ENCODE data around the gene SGCA. TPM values are rescaled to one million over a fixed set of nuclear protein-coding genes. Genes with fewer than 3 reads are reported as not detected.

SGCA gene
- total RNA-seq, 2 donors from 2014 or later: 1.7 to 2.3 TPM

GRCh38 chr17:50205111-50205962 is 39.5 kb downstream of the SGCA start:
- H3K4me3 Mint-ChIP-seq: no peak overlapping the region
- H3K4me1 Mint-ChIP-seq (ENCODE audit: low read depth): peaks cover 11% of the 10 kb centered on the region
- no peaks in the 10 kb centered on the region for H3K36me3 Mint-ChIP-seq (ENCODE audit: insufficient read depth in 2 of 2)
- no peaks in the 10 kb centered on the region for H3K9me3 Mint-ChIP-seq
- no peak for ATAC-seq (replicated peaks in 1 of 2)
- peaks cover 71% of the 10 kb centered on the region for H3K27me3 Mint-ChIP-seq (ENCODE audit: low read depth)
- no peak overlapping the region for H3K27ac Mint-ChIP-seq
- no peak for DNase-seq

- H3K4me3 Mint-ChIP-seq: no peak overlapping the region
- peaks cover 5% of the 10 kb centered on the region for H3K4me1 Mint-ChIP-seq (ENCODE audit: low read depth)
- ATAC-seq (replicated peaks in 1 of 2): no peak
- DNase-seq: no peak
- H3K27me3 Mint-ChIP-seq (ENCODE audit: low read depth): peaks cover 65% of the 10 kb centered on the region
- no peak overlapping the region for H3K27ac Mint-ChIP-seq
- no peaks in the 10 kb centered on the region for H3K36me3 Mint-ChIP-seq (ENCODE audit: insufficient read depth in 2 of 2)
- H3K9me3 Mint-ChIP-seq: no peaks in the 10 kb centered on the region
These were observed 40.2 kb downstream of the SGCA start for GRCh38 chr17:50205963-50206505.

GRCh38 chr17:50206604-50207293 is 40.9 kb downstream of the SGCA start:
- H3K27me3 Mint-ChIP-seq (ENCODE audit: low read depth): peaks cover 62% of the 10 kb centered on the region
- peak in 1 of 2 donors; percentile 49 for ATAC-seq (replicated peaks in 1 of 2)
- H3K9me3 Mint-ChIP-seq: no peaks in the 10 kb centered on the region
- H3K27ac Mint-ChIP-seq: no peak overlapping the region
- H3K36me3 Mint-ChIP-seq (ENCODE audit: insufficient read depth in 2 of 2): no peaks in the 10 kb centered on the region
- peak; percentile 28 to 44 for DNase-seq
- H3K4me1 Mint-ChIP-seq (ENCODE audit: low read depth): peaks cover 4% of the 10 kb centered on the region
- peak overlapping the region; percentile 36 to 43 for H3K4me3 Mint-ChIP-seq

- ATAC-seq (replicated peaks in 1 of 2) (no peak), DNase-seq (no peak)
- no peak overlapping the region for H3K4me3 Mint-ChIP-seq
- peaks cover 62% of the 10 kb centered on the region for H3K27me3 Mint-ChIP-seq (ENCODE audit: low read depth)
- no peak overlapping the region for H3K27ac Mint-ChIP-seq
- peaks cover 6% of the 10 kb centered on the region for H3K4me1 Mint-ChIP-seq (ENCODE audit: low read depth)
- H3K9me3 Mint-ChIP-seq: no peaks in the 10 kb centered on the region
- no peaks in the 10 kb centered on the region for H3K36me3 Mint-ChIP-seq (ENCODE audit: insufficient read depth in 2 of 2)
These were observed 41.5 kb downstream of the SGCA start for GRCh38 chr17:50207315-50207714.

GRCh38 chr17:50207792-50208567 is 42.2 kb downstream of the SGCA start:
- Mint-ChIP-seq H3K27me3 (ENCODE audit: low read depth) (peaks cover 57% of the 10 kb centered on the region), H3K9me3 (no peaks in the 10 kb centered on the region), H3K27ac (no peak overlapping the region), H3K4me1 (ENCODE audit: low read depth) (peaks cover 13% of the 10 kb centered on the region), H3K36me3 (ENCODE audit: insufficient read depth in 2 of 2) (no peaks in the 10 kb centered on the region), H3K4me3 (no peak overlapping the region)
- DNase-seq (no peak), ATAC-seq (replicated peaks in 1 of 2) (no peak)

- Mint-ChIP-seq H3K36me3 (ENCODE audit: insufficient read depth in 2 of 2) (no peaks in the 10 kb centered on the region), H3K27ac (no peak overlapping the region), H3K4me3 (no peak overlapping the region), H3K4me1 (ENCODE audit: low read depth) (peaks cover 18% of the 10 kb centered on the region), H3K27me3 (ENCODE audit: low read depth) (peaks cover 56% of the 10 kb centered on the region), H3K9me3 (no peaks in the 10 kb centered on the region)
- DNase-seq: no peak
- no peak for ATAC-seq (replicated peaks in 1 of 2)
These were observed 42.8 kb downstream of the SGCA start for GRCh38 chr17:50208611-50209061.

GRCh38 chr17:50209133-50209471 is 43.3 kb downstream of the SGCA start:
- H3K4me1 Mint-ChIP-seq (ENCODE audit: low read depth): peaks cover 18% of the 10 kb centered on the region
- H3K4me3 Mint-ChIP-seq: no peak overlapping the region
- H3K27me3 Mint-ChIP-seq (ENCODE audit: low read depth): peaks cover 58% of the 10 kb centered on the region
- no peak overlapping the region for H3K27ac Mint-ChIP-seq
- no peaks in the 10 kb centered on the region for H3K9me3 Mint-ChIP-seq
- no peak for ATAC-seq (replicated peaks in 1 of 2)
- no peak for DNase-seq
- H3K36me3 Mint-ChIP-seq (ENCODE audit: insufficient read depth in 2 of 2): no peaks in the 10 kb centered on the region

- H3K27ac Mint-ChIP-seq: no peak overlapping the region
- no peak for DNase-seq
These were observed 43.9 kb downstream of the SGCA start for GRCh38 chr17:50209472-50210239.

GRCh38 chr17:50210240-50211225 is 44.7 kb downstream of the SGCA start:
- peaks cover 60% of the 10 kb centered on the region for H3K27me3 Mint-ChIP-seq (ENCODE audit: low read depth)
- H3K9me3 Mint-ChIP-seq: no peaks in the 10 kb centered on the region
- peaks cover 18% of the 10 kb centered on the region for H3K4me1 Mint-ChIP-seq (ENCODE audit: low read depth)
- H3K36me3 Mint-ChIP-seq (ENCODE audit: insufficient read depth in 2 of 2): no peaks in the 10 kb centered on the region
- H3K4me3 Mint-ChIP-seq: no peak overlapping the region
- no peak overlapping the region for H3K27ac Mint-ChIP-seq
- no peak for ATAC-seq (replicated peaks in 1 of 2)
- DNase-seq: no peak

More at GRCh38 chr17:50209472-50210239, 43.9 kb downstream of the SGCA start:
- Mint-ChIP-seq H3K36me3 (ENCODE audit: insufficient read depth in 2 of 2) (no peaks in the 10 kb centered on the region), H3K9me3 (no peaks in the 10 kb centered on the region), H3K4me3 (no peak overlapping the region), H3K27me3 (ENCODE audit: low read depth) (peaks cover 64% of the 10 kb centered on the region), H3K4me1 (ENCODE audit: low read depth) (peaks cover 18% of the 10 kb centered on the region)
- ATAC-seq (replicated peaks in 1 of 2): no peak

GRCh38 chr17:50211249-50212120 is 45.7 kb downstream of the SGCA start:
- ATAC-seq (replicated peaks in 1 of 2) (no peak), DNase-seq (no peak)
- Mint-ChIP-seq H3K36me3 (ENCODE audit: insufficient read depth in 2 of 2) (no peaks in the 10 kb centered on the region), H3K27me3 (ENCODE audit: low read depth) (peaks cover 51% of the 10 kb centered on the region), H3K4me3 (no peak overlapping the region), H3K4me1 (ENCODE audit: low read depth) (peaks cover 18% of the 10 kb centered on the region), H3K9me3 (no peaks in the 10 kb centered on the region), H3K27ac (no peak overlapping the region)
